Stimulated activated CD4-positive, alpha-beta T cell treated with anti-CD3 and anti-CD28 coated beads, Interleukin-12 subunit alpha, Interleukin-12 subunit beta, amount 100 ng/mL, for 4 hours (primary cell): ENCODE results near the gene KRT6C.
"Not testable (repeated sequence)": the region's sequence is repeated elsewhere in the genome, so short reads cannot be mapped to it uniquely, and the experiment has no call there.

Experiments
- DNase-seq: peaks from one replicate; pipeline ENCODE4 v3.0.0-alpha.2; 2020

The KRT6C gene

DNA sequence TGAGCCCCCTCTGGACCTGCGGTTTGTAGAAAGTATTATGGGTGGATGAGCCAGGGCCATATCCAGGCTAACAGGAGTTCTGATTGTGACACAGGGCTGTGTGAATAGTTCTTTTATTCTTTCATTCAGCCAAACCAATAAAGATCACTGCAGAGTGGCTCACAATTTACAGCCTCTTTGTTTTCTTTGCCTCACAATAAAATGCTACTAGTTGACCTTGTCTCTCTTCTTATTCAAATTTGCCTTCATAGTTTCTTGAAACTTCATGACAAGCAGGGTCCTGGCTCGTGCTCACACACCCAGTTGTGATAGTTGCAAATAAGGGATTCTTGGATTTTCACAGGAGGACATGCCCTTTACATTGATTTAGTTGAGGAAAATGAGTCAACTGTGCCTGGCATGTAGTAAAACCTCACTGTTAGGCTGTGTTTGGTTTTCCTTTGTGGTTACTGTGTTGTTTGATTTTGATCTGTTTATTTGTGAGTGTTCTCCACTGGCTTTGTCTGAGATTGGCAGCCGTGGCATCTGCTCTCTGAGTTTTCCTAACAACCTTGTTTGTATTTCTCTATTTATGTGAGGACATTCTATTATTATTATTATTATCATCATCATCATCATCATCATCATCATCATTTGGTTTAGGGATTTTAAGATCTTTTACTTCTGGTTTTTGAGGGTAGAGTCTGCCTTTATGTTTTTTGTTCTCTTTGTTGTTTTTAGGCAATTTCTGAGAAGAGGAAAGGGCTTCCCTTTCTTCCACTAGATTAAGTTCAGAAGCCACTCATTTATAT lies 19.0 kb downstream of the KRT6C start:
- DNase-seq: no peak

DNA sequence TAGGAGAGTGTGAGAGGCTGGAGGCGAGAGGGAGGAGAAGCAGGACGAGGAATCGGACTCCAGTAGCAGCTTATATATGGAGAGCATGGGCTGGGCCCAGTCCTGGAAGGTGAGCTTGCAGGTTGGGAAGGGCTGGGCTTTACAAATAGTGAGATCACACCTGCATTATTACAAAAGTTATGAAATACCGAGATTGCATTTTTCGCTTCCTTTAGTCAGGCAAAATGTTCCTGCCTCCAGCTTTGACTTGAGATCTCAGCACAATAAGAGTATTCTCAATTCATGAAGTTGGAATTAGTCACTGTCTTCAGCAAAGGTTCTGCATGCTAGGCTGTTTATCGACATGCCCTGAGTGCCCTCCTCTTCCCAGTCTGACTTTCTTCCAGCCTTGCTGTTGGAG lies 21.5 kb downstream of the KRT6C start, which contains the start of gene KRT6B:
KRT6B (minus strand) TSS at position 46 of the 400 bp plus-strand sequence. CDS start 68 bp downstream, outside the sequence.
- no peak for DNase-seq

DNA sequence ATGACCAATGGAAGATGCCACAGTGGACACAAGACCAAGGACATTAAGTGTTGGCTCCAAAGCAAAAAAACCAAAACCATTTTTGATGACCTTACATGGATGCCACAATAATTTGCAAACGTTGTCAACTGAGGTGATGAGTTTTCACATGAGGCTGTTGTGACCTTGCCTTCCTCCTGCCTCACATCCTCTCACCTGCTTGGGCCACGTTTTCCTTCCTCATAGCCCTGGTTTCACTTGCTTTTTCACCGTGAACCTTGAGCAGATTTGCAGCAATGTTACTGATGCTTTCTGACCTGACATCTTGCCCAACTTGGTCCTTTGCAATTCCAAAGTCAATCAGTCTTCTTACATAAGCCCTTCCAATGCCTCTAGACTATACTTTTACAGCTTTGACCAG lies 25.4 kb downstream of the KRT6C start:
- no peak for DNase-seq

DNA sequence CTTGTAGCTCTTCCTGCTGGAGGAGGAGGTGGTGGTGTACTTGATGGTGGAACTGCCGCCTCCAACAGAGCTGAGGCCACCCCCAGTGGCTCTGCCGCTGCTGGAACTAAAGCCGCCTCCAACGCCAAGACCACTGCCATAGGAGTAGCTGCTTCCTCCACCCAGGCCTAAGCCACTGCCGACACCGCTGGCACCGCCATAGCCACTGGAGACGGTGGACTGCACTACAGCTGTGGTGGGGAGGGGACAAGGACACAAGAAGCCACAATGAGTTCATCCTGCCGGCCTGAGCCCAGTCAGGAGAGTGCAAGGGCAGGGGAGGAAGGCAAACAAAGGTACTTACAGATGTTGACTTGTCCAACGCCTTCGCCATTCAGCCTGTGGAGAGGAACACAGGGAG lies 26.4 kb downstream of the KRT6C start:
- not testable (repeated sequence) for DNase-seq

DNA sequence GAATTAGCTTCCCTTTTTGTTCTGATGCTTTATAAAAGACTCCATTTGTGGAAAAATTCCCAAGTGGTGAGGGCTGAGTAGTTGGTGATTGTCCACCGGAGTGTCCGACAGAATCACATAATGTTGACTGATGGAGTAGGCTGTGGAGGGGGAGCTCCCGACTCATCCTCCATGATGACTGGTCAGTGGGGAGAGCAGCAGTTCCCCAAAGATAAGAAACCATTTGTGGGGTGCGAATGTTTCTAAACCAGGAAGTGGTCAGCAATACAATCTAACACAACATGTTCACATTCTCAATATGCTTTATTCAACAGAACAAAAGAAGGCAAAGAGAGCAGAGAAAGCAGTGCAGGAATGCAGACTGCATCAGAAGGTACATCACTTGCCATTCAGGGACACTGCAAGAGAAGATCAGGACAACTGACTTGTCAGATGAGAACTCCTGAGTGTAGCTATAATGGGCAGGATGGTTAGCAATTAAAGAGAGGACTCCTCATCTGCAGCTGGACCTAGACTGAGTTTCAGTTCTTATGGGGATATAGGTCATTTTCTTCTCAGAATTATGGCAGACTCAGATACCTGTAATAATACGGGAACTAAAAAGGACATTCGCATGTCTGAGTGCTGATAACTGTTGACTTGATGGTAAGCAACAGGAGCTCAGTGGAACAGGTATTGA lies 27.1 kb downstream of the KRT6C start:
- DNase-seq: no peak

DNA sequence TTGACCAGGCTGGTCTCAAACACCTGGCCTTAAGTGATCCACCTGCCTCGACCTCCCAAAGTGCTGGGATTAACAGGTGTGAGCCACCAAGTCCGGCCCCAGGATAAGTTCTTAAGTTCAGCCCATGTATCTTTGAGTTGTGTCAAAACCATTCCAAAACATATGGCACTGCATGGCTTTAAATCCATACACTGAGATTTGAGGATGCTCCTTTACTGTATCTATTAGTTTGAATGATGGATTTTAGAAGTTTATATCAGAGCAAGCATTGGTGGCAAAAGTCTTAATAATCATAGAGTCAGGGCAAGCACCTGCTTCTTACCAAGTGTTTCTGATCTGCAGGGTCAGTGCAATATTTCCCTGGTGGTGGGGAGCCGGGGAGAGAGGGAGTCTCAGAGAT lies 27.7 kb downstream of the KRT6C start:
- DNase-seq: no peak

DNA sequence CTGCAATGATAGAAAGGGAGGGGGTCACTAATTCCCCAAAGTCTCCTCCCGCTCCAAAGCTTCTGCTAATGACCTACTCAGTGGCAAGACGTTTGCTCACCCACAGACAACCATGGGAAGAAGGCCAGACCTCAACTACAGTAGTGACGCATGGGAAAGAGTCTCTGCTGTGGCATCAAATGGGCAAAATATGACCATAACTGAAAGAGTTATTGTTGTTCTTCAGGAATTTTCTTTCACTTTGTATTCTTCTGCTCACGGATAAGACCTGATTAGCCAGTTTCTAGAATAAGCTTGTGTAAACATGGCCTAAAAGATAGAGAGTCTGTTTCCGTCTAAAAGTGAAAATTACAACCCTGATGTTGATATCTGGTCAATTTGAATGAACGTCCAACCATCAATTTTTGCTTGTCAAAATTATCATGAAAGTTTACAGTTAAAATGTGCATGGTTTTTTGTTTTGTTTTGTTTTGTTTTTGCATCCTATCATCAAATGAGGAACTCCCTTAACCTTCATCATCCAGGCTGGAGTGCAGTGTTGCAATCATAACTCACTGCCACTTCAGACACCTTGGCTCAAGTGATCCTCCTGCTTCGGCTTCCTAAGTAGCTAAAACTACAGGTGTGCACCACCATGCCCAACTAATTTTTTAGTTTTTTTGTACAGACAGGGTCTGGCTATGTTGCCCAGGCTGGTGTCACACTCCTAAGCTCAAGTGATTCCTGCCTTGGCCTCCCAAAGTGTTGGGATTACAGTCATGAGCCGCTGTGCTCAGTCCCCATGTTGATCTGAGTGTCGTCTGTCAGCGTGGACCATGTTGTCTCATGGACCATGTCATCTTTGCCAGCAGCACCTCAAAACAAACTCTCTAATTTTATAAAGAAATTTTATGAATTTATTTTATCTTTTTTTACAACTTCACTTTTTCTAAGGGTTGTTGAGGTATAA lies 28.7 kb downstream of the KRT6C start:
- no peak for DNase-seq

DNA sequence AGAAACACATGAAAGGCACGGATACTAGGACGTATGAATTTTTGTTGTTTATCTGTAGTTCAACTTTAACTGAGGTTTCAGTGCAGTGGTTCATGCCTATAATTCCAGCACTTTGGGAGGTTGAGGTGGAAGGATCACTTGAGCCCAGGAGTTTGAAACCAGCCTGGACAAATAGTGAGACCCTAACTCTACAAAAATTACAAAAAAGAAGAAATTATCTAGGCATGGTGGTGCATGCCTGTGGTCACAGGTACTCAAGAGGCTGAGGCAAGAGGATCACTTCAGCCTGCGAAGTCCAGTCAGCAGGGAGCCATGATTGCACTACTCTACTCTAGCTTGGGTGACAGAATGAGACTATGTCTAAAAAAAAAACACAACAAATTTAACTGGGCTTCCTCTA lies 29.6 kb downstream of the KRT6C start:
- no peak for DNase-seq

DNA sequence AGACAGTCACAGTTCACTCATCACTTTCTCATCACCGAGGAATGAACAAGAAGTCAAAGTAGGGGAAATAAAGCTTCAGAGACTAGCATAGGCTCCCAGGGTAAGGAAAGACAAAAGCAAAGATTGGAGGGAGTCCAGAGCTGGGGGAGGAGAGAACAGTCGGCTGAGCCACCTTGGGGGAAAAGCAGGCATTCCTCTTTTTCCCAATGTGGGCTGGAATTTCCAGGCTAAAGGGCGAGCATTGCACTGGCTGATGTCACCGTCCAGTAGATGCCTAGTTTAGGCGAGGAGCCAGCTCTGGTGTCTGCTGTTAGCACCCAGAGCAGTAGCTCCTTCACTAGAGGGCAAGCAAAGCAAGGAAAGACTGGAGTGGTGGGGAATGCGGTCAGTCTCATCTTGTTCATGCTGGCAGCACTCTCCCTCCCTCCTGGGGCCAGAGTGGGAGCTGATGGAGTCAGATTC lies 31.0 kb downstream of the KRT6C start:
- DNase-seq: no peak

DNA sequence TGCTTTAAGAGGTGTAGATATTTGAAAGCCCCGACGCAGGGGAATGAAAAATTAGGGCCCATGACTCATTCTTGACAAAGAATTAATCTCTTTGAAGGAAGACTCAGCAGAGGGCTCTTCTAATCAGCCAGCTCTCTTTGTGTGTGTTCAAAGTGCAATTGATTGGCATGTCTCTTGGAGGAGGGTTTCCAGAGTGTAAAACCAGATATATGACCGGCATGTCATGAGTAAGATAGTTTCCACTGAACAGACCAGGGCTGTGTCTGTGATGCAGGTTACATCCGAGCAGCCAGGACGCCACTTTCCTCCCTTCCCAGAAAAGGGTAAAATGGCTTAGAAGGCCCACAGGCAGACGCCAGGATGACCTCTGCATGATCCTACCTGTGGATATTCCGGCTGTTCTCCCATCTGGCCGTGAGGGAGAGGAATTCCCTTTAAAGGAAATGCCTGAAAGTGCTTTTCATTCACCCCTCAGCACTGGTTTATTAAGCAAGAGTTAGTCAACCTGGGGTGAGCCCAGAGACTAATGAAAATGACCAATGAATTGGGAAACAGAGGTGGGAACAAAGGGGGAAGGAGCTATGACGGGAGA lies 32.2 kb downstream of the KRT6C start:
- no peak for DNase-seq

DNA sequence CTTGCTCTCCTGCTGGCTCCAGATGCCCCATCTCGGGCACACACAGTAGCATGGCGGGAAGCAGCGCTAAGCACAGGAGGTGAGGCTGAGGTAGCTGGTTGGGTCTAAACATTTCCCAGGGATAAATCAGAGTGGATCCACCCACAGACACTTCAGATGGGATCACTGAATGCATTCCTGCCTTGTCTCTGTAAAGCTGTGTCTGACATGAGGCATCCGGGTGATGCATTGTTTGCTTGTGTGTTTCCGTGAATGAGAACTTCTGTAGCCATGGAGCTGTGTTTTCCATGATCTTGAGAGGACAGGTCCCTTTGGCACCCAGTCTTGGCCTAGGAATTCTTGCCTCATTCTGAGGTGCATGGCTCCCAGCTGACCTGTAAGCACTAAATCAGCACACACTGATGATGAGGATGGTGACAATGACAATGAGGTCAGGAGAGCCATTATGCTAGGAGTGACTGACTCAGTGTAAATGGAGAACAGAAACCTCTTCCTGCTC lies 32.7 kb downstream of the KRT6C start:
- no peak for DNase-seq

DNA sequence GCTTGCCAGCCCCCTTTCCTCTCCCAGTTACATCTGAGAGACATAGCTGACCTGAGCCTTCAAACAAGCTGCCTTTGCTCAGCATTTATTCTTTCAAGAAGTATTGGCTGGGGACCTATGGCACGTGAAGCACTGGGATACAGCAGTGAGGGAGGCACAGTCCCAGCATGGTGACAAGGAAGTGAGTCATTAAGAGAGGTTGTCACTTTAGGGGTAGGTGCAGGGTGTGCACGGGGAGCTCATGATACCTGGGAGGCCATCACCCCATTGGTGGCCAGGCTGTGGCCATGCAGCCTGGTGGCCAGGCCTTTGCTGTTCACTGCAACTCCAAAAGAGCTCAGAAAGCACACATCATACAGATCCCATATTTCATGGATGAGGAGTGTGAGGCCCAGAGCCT lies 33.8 kb downstream of the KRT6C start:
- DNase-seq: no peak

DNA sequence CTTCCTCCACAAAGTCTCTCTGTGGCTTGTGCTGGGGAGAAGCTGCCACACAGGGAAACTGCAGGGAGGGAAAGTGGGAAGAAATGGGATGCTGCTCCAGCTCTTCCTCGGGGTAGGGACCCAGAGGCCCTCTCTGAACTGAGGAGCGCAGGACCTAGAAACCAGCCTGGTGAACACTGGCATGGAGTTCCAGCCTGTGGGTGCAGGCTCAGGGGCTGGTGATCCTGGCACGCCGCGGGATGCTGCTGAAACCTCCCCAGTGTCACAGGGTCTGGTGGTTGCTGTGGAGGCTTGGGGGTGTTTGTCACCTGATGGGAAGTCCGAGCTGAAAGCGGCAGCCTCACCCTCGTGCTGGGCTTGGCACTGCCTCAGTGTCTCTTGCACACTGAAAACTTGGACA lies 34.2 kb downstream of the KRT6C start:
- DNase-seq: no peak

DNA sequence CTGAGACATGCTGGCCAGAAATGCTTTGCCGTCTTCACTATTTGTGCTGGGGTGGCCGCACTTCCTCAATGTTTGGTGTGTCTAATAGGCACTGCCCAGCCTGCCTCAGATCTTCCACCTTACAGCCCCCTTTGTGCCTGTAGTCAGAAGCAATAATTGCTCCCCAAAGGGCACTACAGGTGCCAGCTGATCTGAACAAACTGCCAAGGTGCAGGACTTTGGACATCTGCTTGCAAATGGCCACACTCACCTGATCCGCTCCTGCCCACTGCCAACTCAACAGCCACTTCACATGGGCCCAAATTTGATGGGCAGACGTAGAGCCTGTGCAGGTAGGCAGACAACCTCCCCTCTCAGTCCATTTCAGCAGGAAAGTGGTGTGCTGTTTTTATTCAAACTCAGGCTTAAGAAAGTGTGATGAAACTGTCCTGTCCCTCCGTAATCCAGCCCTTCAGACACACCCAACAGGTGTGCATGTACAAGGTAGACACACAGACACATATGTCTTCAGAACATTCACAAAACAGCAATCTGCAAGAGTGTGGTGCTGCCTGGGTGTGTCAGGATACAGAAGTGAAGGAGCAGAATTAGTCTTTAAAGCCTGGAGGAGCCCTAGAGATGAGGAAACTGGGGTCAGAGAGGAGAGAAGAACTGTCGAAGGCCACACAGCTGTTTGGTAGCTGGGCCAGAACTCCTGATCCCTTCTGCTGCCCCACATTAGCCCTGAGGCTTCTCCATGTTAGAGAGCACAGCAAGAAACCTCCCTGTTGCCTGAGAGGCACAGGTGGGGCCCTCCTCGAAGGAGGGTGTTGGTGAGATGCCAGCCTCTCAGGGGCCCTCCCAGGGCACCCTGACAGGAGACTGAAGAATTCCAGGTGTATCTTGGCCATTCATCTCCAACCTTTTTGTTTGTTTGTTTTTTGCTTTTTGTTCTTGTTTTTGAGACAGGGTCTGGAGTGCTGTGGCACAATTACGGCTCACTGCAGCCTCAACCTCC lies 35.0 kb downstream of the KRT6C start:
- no peak for DNase-seq

DNA sequence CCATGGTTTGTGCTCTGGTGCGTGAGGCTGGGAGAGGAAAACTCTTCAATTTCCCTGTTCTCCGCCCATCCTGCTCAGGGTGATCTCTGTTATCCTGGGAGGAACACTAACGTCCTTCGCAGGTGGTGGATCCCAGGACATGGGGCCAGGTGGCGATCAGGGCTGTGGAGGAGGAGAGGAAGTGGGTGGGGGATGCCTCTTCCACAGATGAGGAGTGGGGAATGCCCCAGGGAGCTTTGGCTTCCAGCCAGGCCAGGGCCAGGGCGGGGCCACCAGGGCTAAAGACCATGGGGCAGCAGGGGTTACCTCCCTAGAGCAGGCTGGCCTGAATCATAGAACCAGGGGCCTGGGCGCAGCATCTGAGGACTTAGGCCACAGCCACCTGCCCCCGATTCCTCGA lies 36.1 kb downstream of the KRT6C start:
- DNase-seq: no peak

DNA sequence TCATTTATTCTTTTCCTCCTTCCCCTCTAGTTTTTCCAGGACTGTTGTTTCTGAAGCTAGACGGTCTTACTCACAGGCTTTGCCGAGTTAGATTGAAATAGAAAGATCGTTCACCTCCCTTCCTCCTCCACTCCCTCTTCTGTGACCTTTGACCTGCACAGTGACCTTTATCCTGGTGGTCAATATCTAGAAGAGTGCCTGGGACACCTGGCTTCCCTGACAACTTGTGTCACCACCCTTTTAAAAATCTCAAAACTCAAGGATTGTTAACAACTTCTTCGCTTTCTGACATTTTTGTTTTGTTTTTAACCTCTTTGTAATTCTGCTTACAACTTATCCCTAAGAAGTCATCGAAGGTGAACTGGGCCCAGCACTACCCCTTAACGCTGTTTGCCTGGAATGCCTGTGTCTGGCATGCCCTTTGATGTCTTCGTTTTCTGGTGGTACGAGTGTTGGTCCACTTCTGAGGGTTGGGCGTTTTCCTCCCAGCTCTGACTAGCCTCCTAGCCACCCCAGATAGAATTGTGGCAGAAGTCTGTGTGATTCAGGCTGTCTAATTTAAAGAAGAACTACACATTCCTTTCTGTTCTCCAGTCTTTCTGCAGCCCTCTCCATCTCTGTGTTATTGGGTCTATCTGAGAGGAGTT lies 36.7 kb downstream of the KRT6C start:
- no peak for DNase-seq

DNA sequence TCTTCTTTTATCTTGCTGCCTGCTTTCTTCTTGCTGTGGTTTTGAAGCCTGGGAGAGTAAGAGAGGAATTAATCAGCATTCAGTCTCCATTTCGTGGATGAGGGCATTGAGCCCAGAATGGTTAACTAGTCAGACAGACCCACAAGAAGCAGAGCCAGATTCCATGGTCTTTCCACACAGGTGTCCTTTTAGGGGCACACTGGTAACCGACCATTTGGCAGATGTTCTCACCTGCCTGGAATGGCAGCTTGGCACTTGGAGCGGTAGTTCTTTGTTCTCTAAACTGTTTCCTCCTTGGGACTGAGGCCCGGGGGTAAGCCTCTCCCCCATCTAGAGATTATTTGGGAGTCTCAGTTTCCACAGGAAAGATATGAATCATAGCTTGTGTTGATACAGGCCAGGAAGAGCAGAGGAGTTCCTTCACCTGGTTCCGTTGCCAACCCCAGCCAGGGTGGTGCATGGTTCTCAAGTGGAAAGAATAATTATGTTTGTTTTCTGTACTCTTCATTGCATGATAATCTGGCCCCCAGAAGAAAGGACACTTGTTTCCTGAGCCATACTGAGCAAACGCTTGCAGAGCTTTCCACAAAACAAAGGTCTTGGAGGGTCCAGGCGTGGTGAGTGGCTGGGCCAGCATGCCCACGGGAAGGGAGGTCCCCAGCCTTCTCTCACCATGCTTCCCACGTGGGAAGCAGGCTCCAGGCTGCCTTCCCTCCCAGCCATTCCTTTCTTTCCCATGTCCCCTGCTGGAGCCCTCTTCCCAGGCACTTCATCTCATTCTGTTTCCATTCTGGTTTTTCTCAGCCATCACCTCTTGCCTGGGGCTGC lies 37.4 kb downstream of the KRT6C start:
- no peak for DNase-seq

DNA sequence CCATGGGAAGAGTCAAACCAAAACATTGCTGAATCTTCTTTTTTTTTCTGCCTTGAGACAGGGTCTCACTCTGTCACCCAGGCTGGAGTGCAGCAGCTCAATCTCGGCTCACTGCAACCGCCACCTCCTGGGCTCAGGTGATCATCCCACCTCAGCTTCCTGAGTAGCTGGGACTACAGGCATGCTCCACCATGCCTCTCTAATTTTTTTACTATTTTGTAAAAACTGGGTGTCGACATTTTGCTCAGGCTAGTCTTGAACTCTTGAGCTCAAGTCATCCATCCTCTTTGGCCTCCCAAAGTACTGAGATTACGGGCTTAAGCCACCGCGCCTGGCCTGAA lies 38.0 kb downstream of the KRT6C start:
- DNase-seq: no peak

DNA sequence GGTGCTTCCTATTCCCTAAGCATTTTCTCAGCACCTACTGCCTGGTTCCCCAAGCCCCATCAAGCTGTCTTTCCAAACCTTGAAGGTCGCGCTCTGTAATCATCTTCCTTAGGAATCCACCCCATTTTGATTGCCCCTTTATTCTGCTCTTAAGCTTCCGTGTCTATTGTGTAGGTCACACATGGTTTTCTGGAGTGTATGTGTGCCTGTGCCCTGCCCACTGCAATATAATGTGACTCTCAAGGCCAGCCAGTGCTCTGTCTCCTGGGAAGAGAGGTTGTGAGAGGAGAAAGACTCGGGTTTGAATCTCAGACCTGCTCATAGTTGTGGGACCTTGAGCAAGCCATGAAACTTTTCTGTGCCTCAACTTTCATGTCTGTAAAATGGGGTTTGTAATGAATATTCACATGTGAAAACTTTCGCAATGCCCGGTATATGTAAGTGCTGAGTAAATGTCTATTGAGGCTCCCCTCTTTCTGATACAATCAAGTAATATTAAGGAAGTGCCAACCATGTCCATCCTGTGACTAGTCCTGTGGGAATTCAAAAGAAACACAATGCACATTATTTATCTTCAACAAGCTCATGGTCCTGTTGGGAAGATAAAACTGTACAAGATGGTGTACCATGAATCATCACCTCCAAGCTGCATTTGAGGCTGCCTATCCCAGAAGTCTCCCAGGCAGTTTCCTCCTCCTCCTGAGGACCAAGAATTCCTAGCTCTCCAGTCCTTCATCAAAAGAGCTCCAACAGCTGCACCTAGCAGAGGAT lies 38.7 kb downstream of the KRT6C start:
- DNase-seq: no peak
